Measurements from ENCODE around the gene GP5.

Gene GP5

GRCh38 chr3:194380326-194380725, 18.7 kb downstream of the GP5 start:
- TF ChIP-seq CTCF (IDR thresholded peaks at IDR 0.05; ENCODE audit: borderline replicate concordance, insufficient read depth, low read depth, low read length): no peak
- H3K4me3 ChIP-seq (ENCODE audit: low read depth, low read length): no peak overlapping the region

- no peak overlapping the region for H3K4me3 ChIP-seq (ENCODE audit: low read depth, low read length)
These were observed 19.4 kb downstream of the GP5 start for GRCh38 chr3:194379651-194380050.

GRCh38 chr3:194379231-194379630, 19.8 kb downstream of the GP5 start:
- no peak for TF ChIP-seq CTCF (IDR thresholded peaks at IDR 0.05; ENCODE audit: borderline replicate concordance, insufficient read depth, low read depth, low read length)
- H3K4me3 ChIP-seq (ENCODE audit: low read depth, low read length): no peak overlapping the region

More at GRCh38 chr3:194379651-194380050, 19.4 kb downstream of the GP5 start:
- TF ChIP-seq CTCF (IDR thresholded peaks at IDR 0.05; ENCODE audit: borderline replicate concordance, insufficient read depth, low read depth, low read length): no peak

GRCh38 chr3:194377708-194378107, 21.4 kb downstream of the GP5 start:
- H3K4me3 ChIP-seq (ENCODE audit: low read depth, low read length): no peak overlapping the region
- TF ChIP-seq CTCF (IDR thresholded peaks at IDR 0.05; ENCODE audit: borderline replicate concordance, insufficient read depth, low read depth, low read length): no peak

GRCh38 chr3:194376241-194376560, 22.9 kb downstream of the GP5 start:
- no peak for TF ChIP-seq CTCF (IDR thresholded peaks at IDR 0.05; ENCODE audit: borderline replicate concordance, insufficient read depth, low read depth, low read length)
- H3K4me3 ChIP-seq (ENCODE audit: low read depth, low read length): no peak overlapping the region

GRCh38 chr3:194375473-194376240, 23.4 kb downstream of the GP5 start:
- no peak overlapping the region for H3K4me3 ChIP-seq (ENCODE audit: low read depth, low read length)
- no peak for TF ChIP-seq CTCF (IDR thresholded peaks at IDR 0.05; ENCODE audit: borderline replicate concordance, insufficient read depth, low read depth, low read length)

- no peak overlapping the region for H3K4me3 ChIP-seq (ENCODE audit: low read depth, low read length)
- no peak for TF ChIP-seq CTCF (IDR thresholded peaks at IDR 0.05; ENCODE audit: borderline replicate concordance, insufficient read depth, low read depth, low read length)
These were observed 24.1 kb downstream of the GP5 start for GRCh38 chr3:194374935-194375334.

All from GM12875 (cell line).